ENCODE results near the gene DTWD2.

DNA sequence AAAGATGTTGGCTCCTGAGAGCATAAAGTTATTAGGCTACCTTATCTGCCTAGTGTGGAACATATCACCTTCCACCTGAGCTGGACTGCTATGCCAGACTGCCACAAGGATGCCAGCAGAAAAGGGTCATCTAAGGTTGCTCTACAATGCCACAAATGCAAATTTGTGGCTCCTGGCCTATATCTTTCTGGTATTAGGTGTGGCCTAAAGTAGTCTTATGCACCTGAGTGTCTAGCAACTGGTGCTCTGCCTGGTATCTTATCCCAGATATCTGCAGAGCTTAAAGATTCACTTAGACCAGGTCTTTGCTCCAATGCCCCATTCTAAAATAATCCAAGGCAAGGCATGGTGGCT, 34.7 kb downstream of the DTWD2 start:
- TF ChIP-seq CTCF (conservative IDR thresholded peaks at IDR 0.05) (no peak), EZH2 (IDR thresholded peaks at IDR 0.05; ENCODE audit: low read depth) (no peak)
